HepG2 (cell line): ENCODE data around the gene IER2. TPM values are rescaled to one million over a fixed set of nuclear protein-coding genes. Genes with fewer than 3 reads are reported as not detected.

Source experiments
- CHCHD3 ChIP-seq: sonication (generic); formaldehyde crosslinking; IDR thresholded peaks from 2 replicates; pipeline ENCODE4 v1.8.0; 2022; ENCODE audit warnings: mild to moderate bottlenecking, missing genetic modification reagents, moderate library complexity
- FOSL2 ChIP-seq: sonication (generic); formaldehyde crosslinking; IDR thresholded peaks from 2 replicates; pipeline ENCODE4 v1.4.0; 2020; ENCODE audit warnings: missing genetic modification reagents
- FOXP1 ChIP-seq, 2 experiments: fragments of 450-650 bp in 1 of 2; IDR thresholded peaks; 2 replicates each; pipeline ENCODE4 v1.6.1; 2017 to 2018; ENCODE audit warnings: antibody characterized with exemption in 1 of 2
- KAT7 ChIP-seq: IDR thresholded peaks from 2 replicates; pipeline ENCODE4 v1.6.1; 2018; ENCODE audit warnings: borderline replicate concordance, missing compliant biosample characterization
- POLR2AphosphoS2 ChIP-seq: IDR thresholded peaks from 2 replicates; pipeline ENCODE4 v1.6.1; 2011; ENCODE audit warnings: low read depth, low read length, improper control_type of control experiment
- STAT5B ChIP-seq: sonication (generic); formaldehyde crosslinking; IDR thresholded peaks from 2 replicates; pipeline ENCODE4 v1.4.0; 2020; ENCODE audit warnings: missing genetic modification reagents
- THAP11 ChIP-seq: IDR thresholded peaks from 2 replicates; pipeline ENCODE4 v1.6.1; 2016; ENCODE audit warnings: missing biosample characterization, missing genetic modification reagents
- ZFP36L2 ChIP-seq: sonication (generic); formaldehyde crosslinking; IDR thresholded peaks from 2 replicates; pipeline ENCODE4 v1.4.0; 2020; ENCODE audit warnings: missing genetic modification reagents
- ZNF530 ChIP-seq: sonication (generic); formaldehyde crosslinking; IDR thresholded peaks from 2 replicates; pipeline ENCODE4 v1.5.0; 2020; ENCODE audit warnings: low read depth, mild to moderate bottlenecking, missing genetic modification reagents
- ZNF749 ChIP-seq: sonication (generic); formaldehyde crosslinking; IDR thresholded peaks from 2 replicates; pipeline ENCODE4 v1.8.0; 2022; ENCODE audit warnings: mild to moderate bottlenecking, missing genetic modification reagents, moderate library complexity, borderline replicate concordance
- polyA plus RNA-seq, 8 experiments: library from polyadenylated mRNA; depleted of rRNA in 3 of 8; stranded (reverse) in 7 of 8; unstranded in 1 of 8; fragments of >200 nt; fragmentation: Illumina TruSeq in 4 of 8; extraction: Trizol in 4 of 8; gene quantifications; 2 replicates each; pipeline versions ENCODE4 v1.2.1 to v1.2.3, GENCODE V29; 2011 to 2016; ENCODE audit warnings: low read depth in 4 of 8, missing spikeins in 1 of 8, mixed read lengths in 1 of 8; ENCODE audit not compliant: insufficient read depth in 1 of 8
- total RNA-seq, 5 experiments: library from RNA; depleted of rRNA; stranded (reverse); fragments of >200 nt; fragmentation: Illumina TruSeq; extraction: Trizol; gene quantifications; 2 replicates each; pipeline ENCODE4 v1.2.3, GENCODE V29; 2016; ENCODE audit warnings: low read depth in 1 of 5
- TF ChIP-seq, protein P1 (sequence below): sonication (generic); formaldehyde crosslinking; IDR thresholded peaks from 2 replicates; pipeline ENCODE4 v1.4.0; 2020; ENCODE audit warnings: missing genetic modification reagents, borderline replicate concordance
- TF ChIP-seq, protein P2 (sequence below): sonication (generic); formaldehyde crosslinking; IDR thresholded peaks from one replicate; pipeline ENCODE4 v1.5.1; 2020; ENCODE audit warnings: mild to moderate bottlenecking, missing genetic modification reagents; ENCODE audit errors: not compliant biosample characterization
- TF ChIP-seq, protein P3 (sequence below): sonication (generic); formaldehyde crosslinking; IDR thresholded peaks from 2 replicates; pipeline ENCODE4 v1.4.0; 2020; ENCODE audit warnings: missing genetic modification reagents, borderline replicate concordance

Gene IER2
- total and polyA plus RNA-seq, 2 of the 13 experiments (the other 11 are each of a cell fraction or from before 2014, with no cell fraction given), result 10.1 to 14.3 TPM

DNA sequence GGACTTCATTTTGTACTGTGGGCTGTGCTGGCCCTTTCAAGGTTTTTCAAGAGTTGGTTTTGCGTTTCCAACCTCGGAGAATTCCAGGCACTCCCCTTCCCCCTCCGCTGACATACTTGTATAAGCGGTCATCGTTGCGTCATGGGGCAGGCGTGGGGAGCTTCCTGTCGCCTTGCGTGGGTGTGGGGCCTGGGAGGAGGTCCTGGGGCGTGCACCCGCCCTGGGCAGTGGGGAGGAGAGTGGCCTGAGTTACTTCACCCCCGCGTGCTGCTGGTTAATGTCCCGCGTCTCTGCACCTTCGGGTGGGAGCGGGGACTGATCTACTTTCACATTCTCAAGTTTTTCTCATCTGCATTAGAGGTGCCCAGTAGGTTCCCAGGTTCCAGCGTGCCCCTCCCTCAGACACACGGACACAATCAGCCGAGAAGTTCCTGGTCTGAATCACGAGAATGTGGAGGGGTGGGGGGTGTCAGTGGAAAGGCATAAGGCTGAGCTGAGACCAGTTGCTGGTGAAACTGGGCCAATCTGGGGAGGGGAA, 4.1 kb downstream of the IER2 start (continued):
- TF ChIP-seq ZNF530, result no peak
- TF ChIP-seq, protein P1, sequence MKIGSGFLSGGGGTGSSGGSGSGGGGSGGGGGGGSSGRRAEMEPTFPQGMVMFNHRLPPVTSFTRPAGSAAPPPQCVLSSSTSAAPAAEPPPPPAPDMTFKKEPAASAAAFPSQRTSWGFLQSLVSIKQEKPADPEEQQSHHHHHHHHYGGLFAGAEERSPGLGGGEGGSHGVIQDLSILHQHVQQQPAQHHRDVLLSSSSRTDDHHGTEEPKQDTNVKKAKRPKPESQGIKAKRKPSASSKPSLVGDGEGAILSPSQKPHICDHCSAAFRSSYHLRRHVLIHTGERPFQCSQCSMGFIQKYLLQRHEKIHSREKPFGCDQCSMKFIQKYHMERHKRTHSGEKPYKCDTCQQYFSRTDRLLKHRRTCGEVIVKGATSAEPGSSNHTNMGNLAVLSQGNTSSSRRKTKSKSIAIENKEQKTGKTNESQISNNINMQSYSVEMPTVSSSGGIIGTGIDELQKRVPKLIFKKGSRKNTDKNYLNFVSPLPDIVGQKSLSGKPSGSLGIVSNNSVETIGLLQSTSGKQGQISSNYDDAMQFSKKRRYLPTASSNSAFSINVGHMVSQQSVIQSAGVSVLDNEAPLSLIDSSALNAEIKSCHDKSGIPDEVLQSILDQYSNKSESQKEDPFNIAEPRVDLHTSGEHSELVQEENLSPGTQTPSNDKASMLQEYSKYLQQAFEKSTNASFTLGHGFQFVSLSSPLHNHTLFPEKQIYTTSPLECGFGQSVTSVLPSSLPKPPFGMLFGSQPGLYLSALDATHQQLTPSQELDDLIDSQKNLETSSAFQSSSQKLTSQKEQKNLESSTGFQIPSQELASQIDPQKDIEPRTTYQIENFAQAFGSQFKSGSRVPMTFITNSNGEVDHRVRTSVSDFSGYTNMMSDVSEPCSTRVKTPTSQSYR (CRISPR knock-in tag), result peak; percentile 88
- no peak for TF ChIP-seq FOXP1 (IDR thresholded peaks at IDR 0.05)
- peak; percentile 24; the same call in 1 of the 2 replicates for TF ChIP-seq FOXP1 (CRISPR knock-in tag; IDR thresholded peaks at IDR 0.05)
- TF ChIP-seq, protein P2, sequence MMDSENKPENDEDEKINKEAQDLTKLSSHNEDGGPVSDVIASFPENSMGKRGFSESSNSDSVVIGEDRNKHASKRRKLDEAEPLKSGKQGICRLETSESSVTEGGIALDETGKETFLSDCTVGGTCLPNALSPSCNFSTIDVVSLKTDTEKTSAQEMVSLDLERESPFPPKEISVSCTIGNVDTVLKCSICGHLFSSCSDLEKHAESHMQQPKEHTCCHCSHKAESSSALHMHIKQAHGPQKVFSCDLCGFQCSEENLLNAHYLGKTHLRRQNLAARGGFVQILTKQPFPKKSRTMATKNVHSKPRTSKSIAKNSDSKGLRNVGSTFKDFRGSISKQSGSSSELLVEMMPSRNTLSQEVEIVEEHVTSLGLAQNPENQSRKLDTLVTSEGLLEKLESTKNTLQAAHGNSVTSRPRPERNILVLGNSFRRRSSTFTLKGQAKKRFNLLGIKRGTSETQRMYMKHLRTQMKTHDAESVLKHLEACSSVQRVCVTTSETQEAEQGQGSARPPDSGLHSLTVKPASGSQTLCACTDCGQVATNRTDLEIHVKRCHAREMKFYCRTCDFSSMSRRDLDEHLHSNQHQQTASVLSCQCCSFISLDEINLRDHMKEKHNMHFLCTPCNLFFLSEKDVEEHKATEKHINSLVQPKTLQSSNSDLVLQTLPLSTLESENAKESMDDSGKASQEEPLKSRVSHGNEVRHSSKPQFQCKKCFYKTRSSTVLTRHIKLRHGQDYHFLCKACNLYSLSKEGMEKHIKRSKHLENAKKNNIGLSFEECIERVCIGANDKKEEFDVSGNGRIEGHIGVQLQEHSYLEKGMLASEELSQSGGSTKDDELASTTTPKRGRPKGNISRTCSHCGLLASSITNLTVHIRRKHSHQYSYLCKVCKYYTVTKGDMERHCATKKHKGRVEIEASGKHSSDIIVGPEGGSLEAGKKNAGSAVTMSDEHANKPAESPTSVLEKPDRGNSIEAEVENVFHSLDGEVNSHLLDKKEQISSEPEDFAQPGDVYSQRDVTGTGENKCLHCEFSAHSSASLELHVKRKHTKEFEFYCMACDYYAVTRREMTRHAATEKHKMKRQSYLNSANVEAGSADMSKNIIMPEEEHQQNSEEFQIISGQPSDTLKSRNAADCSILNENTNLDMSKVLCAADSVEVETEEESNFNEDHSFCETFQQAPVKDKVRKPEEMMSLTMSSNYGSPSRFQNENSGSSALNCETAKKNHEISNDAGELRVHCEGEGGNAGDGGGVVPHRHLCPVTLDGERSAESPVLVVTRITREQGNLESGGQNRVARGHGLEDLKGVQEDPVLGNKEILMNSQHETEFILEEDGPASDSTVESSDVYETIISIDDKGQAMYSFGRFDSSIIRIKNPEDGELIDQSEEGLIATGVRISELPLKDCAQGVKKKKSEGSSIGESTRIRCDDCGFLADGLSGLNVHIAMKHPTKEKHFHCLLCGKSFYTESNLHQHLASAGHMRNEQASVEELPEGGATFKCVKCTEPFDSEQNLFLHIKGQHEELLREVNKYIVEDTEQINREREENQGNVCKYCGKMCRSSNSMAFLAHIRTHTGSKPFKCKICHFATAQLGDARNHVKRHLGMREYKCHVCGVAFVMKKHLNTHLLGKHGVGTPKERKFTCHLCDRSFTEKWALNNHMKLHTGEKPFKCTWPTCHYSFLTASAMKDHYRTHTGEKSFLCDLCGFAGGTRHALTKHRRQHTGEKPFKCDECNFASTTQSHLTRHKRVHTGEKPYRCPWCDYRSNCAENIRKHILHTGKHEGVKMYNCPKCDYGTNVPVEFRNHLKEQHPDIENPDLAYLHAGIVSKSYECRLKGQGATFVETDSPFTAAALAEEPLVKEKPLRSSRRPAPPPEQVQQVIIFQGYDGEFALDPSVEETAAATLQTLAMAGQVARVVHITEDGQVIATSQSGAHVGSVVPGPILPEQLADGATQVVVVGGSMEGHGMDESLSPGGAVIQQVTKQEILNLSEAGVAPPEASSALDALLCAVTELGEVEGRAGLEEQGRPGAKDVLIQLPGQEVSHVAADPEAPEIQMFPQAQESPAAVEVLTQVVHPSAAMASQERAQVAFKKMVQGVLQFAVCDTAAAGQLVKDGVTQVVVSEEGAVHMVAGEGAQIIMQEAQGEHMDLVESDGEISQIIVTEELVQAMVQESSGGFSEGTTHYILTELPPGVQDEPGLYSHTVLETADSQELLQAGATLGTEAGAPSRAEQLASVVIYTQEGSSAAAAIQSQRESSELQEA (CRISPR knock-in tag), result no peak
- TF ChIP-seq ZFP36L2 (CRISPR knock-in tag), result no peak
- TF ChIP-seq CHCHD3, result no peak
- TF ChIP-seq FOSL2 (CRISPR knock-in tag), result peak; percentile 83
- TF ChIP-seq THAP11 (CRISPR knock-in tag), result no peak; the same call in 1 of the 2 replicates
- no peak for TF ChIP-seq STAT5B (CRISPR knock-in tag)
- no peak for TF ChIP-seq POLR2AphosphoS2
- TF ChIP-seq, protein P3, sequence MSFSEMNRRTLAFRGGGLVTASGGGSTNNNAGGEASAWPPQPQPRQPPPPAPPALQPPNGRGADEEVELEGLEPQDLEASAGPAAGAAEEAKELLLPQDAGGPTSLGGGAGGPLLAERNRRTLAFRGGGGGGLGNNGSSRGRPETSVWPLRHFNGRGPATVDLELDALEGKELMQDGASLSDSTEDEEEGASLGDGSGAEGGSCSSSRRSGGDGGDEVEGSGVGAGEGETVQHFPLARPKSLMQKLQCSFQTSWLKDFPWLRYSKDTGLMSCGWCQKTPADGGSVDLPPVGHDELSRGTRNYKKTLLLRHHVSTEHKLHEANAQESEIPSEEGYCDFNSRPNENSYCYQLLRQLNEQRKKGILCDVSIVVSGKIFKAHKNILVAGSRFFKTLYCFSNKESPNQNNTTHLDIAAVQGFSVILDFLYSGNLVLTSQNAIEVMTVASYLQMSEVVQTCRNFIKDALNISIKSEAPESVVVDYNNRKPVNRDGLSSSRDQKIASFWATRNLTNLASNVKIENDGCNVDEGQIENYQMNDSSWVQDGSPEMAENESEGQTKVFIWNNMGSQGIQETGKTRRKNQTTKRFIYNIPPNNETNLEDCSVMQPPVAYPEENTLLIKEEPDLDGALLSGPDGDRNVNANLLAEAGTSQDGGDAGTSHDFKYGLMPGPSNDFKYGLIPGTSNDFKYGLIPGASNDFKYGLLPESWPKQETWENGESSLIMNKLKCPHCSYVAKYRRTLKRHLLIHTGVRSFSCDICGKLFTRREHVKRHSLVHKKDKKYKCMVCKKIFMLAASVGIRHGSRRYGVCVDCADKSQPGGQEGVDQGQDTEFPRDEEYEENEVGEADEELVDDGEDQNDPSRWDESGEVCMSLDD (CRISPR knock-in tag), result no peak
- 0 out of 2 replicates have a peak, but pooled peaks have one; percentile 16 for TF ChIP-seq KAT7
- TF ChIP-seq ZNF749 (CRISPR knock-in tag), result no peak
